GM21576 (cell line): Measurements from ENCODE around the gene FAM171A1.
A peak's percentile ranks its signal among the peaks of the same experiment; 100 is the strongest.
"Not testable (repeated sequence)": the region's sequence is repeated elsewhere in the genome, so short reads cannot be mapped to it uniquely, and the experiment has no call there.

ENCODE experiments used
- ATAC-seq: cut with Tn5 transposase; IDR thresholded peaks from one replicate; pipeline ENCODE4 v1.9.1; 2021; ENCODE audit warnings: mild to moderate bottlenecking, moderate library complexity; ENCODE audit not compliant: unreplicated experiment

Gene FAM171A1

DNA sequence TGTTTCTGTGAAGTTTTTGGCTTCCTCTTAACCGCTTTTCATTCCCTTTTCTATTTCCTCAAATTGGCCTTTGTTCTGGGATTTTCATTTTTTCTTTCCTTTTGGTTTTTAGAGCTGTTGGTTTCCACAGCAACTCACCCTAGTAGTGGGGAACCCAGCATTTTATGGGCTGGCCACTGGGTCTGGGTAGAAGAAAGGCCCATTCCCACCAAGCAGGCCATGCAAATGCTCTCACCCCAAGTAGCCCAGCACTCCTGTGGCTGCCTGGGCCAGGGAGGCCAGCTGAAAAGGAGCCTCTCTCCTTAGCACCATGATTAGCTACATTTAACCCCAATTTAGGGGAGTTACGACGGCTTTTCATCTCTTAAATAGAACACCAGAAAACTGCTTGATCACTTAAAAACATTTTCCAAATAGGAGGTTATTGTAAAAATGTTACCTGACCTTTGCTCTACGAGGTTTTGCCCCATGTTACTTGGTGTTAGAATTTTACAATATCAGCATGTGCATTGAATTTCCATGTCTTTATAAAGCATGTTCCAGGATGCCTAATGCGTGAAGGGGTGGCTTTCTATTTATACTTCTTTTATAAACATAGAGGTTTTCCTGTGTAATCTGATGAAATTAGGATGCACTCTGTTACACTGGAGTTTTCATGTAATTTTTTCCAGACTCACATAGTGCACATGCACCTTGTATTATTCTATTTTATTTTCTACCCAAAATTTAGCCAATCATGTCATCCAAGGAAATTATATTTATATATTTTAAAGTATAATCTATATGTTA lies 75.4 kb downstream of the FAM171A1 start:
- no peak for ATAC-seq

DNA sequence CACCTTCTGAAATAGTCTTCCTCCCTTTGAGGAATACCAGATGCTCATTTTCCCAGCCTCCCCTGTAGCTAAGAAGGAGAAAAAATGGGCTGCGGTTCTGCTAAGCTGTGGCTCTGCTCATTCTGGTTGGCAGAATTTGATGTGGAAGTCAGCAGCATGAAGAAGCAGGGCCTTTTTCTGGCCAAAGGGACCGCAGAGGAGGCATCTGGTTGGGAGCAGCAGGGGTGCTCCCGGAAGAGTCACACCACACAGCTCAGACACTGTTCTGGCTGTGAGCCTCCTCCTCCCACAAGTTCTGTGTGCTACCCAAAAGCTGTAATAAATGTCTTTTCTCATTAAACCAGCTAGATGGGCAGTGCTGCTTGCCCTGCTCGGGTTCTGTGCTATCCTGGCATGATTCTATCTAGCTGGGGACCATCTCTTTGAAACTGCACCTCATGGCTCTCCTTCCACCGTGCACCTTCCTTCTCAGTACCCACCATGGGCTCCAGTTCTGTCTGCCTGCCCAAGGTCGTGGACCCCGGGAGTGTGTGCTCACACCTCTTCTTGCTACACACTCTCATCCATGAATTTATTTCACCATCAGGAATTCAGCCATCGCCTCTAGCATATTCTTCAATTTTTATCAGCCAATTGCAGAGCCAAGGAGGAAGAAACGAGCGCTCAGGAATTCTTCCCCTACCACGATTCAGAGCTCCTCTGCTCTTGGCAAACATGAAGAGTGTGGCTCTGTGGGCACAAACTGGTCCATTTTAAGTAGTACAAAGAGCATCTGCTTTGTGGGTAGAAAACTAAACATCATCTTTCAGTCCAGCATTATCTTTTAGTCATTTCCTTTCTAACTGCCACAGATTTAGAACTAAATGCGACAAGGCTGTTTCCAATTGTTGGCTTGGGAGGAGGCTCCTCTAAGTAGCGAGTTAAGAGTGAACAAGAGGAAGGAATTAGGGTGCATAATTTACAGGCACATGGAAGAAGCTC lies 76.9 kb downstream of the FAM171A1 start:
- no peak for ATAC-seq

DNA sequence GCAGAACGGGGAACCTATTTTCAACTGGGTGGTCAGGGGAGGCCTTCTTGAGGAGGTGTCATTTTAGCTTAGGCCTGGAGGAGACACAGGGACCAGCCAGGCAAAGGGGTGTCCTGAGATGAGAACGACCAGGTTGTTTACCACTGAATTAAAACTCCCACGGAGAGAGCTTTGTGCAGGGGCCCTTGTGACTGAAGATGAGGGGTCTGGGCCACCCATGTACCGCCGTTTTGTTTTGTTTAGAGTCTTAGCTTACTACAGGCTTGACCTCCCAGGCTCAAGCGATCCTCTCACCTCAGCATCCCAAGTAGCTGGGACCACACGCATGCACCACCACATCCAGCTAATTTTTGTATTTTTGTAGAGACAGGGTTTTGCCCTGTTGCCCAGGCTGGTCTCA lies 80.4 kb downstream of the FAM171A1 start:
- ATAC-seq: no peak

DNA sequence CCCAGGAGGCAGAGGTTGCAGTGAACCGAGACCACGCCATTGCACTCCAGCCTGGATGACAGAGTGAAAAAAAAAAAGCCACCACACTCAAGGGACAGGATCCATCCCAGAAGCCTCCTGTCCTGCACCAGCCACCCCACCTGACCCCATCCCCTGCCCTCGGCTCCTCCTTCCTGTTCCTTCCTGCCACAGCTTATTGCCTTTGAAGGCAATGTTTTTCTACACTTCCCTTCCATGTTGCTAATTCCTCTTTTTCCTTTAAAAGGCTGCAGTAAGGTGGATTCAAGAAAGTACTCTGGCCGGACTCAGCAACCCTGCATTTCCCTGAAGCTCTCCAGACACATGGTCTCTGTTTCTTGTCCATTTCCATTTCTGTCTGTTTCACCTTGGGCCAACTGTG lies 80.9 kb downstream of the FAM171A1 start:
- no peak for ATAC-seq

DNA sequence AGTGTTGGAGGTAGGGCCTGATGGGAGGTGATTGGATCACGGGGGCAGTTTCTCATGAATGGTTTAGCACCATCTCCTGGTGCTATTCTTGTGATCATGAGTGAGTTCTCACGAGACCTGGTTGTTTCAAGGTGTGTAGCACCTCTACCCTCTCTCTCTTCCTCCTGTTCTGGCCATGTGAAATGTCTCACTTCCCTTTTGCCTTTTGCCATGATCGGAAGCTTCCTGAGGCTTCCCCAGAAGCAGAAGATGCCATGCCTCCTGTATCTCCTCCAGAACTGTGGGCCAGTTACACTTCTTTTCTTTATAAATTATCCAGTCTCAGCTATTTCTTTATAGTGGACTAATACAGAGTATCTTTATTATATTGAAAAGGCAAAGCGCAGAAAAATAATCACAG lies 90.1 kb downstream of the FAM171A1 start:
- no peak for ATAC-seq

DNA sequence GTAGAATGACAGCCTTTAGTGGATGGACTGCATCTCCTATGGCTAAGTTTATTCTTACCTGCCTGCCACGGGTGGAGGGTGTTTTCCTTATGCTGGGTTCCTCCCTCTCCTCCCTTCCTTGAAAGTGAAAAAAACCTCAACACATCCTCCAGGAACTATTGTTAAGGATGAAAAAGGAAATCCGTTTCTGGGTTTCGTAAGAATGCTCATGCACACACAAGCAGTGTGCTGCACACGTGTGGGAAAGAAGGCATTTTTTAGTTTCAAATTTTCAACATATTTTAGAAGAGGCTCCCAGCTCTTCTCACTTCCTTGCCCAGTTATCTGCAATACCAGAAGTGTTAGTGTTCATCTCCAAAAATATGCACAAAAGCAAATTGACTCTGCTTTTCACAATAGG lies 90.6 kb downstream of the FAM171A1 start:
- ATAC-seq: no peak

DNA sequence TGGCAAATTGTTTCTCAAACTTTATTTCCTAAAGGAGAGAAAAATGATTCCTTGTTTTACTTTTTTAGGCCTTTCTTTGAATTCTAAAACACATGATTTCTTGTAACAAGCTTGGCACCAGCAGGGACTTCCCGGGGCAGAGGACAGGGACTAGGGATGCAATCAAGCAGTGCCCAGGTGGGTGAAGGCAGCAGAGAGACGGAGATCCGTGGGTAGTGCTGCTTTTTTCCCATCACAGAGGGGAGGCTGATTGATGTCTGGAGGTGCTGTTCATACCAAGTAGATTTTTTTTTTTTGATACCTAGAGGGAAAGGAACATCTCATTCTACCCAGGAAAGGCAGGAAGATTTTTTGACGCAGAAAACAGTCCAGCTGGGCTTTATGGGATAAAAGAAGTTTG lies 91.9 kb downstream of the FAM171A1 start:
- no peak for ATAC-seq

DNA sequence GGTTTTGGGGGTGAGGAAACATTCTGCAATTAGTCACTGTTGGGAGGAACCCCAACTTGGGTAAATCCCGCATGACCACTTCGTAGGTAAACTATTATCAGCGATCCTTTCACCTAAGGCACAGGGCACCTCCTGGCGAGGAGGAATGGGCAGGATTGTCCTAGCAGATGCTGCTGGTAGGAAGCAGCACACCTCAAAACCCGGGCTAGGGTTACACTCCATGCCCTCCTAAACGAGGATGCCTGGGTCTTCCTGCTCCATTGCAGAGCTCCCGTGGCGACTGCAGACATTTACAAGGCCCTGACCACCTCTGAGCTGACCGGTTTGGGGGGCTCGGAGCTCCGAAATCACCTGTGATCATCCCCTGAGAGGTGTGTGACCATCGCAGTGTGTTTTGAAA lies 92.3 kb downstream of the FAM171A1 start:
- ATAC-seq: no peak

DNA sequence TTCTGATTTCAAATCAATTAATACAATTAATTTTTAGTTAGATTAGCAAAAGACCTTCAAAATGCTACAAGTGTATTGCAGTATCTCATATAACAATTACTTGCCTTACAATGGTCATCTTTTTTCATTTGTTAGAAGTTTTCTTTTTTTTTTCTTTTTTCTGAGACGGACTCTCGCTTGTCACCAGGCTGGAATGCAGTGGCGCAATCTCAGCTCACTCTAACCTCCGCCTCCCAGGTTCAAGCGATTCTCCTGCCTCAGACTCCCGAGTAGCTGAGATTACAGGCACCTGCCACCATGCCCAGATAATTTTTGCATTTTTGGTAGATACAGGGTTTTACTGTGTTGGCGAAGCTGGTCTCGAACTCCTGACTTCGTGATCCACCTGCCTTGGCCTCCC lies 95.0 kb downstream of the FAM171A1 start:
- ATAC-seq: not testable (repeated sequence)

DNA sequence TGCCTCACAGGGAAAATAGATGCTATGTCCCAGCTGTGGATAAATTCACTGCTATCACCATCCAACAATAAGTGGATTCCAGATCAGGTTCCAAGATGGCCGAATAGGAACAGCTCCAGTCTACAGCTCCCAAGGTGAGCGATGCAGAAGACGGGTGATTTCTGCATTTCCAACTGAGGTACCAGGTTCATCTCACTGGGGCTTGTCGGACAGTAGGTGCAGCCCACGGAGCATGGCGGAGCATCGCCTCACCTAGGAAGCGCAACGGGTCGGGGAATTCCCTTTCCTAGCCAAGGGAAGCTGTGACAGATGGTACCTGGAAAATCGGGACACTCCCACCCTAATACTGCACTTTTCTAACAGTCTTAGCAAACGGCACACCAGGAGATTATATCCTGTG lies 101.3 kb downstream of the FAM171A1 start:
- ATAC-seq: not testable (repeated sequence)

DNA sequence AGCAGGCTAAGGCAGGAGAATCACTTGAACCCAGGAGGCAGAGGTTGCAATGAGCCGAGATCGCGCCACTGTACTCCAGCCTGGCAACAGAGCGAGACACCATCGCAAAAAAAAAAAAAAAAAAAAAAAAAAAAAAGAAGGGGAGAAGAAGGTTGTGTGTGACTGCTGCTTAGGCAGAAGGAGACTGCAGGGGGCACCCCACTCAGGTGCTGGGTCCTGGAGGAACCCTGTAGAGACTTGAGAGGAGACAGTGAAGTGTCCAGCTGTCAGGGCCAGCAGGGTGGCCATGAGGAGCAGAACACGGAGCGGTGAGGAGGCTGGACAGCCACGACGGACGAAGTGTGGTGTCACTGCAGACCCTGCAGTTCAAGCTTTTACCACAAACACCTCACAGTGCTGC lies 103.6 kb downstream of the FAM171A1 start:
- ATAC-seq: no peak

DNA sequence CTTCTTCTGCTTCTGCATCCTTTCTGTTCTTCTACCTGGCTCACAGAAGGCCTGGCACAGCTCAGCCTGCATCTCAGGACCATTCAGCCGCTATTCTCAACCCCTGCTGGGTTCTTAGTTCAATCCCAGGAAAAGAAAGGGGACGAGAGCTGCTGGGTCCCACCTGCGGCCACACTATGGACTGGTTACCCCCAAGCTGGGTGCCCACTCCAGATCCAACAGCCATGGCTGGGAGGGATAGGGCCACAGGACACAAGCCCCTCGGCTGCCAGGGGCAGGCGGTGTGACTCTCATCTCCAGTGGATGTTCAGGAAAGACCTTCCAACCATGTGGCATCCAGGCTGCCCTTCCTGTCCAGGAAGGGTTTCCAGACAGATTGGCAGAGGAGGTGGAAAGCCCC lies 105.0 kb downstream of the FAM171A1 start:
- ATAC-seq: no peak

DNA sequence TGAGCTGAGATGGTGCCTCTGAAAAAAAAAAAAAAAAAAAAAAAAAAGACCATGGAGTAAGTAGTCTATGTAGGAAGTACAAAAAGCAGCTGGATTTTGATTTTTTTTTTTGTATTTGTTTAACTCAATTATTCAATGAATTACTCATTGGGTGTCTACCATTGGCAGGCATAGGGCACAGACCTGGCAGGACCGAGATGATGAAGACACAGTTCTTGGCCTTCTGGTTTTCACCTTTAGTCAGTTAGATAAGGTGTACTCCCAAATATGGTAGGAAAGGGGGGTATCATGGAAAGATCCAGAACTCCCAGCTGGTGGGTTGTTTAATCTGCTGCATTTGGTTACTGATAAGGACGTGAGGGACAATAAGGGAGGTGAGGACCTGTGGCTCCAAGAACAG lies 105.5 kb downstream of the FAM171A1 start:
- no peak for ATAC-seq

DNA sequence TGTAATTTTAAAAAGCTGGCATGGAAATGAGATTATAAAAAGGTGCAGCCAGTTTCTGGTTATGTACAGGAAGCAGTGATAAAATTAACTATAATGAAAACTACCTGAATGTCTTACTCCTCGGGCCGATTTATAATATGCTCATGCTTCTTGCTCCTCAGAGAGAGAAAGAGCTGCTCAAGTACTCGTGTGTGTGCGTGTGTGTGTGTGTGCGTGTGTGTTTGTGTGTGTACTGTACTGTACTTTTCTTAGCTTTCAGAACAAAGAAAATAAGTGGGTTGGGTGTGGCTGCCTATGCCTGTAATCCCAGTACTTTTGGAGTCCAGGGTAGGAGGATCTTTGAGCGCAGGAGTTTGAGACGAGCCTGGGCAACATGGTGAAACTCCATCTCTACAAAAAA lies 106.0 kb downstream of the FAM171A1 start:
- ATAC-seq: no peak

DNA sequence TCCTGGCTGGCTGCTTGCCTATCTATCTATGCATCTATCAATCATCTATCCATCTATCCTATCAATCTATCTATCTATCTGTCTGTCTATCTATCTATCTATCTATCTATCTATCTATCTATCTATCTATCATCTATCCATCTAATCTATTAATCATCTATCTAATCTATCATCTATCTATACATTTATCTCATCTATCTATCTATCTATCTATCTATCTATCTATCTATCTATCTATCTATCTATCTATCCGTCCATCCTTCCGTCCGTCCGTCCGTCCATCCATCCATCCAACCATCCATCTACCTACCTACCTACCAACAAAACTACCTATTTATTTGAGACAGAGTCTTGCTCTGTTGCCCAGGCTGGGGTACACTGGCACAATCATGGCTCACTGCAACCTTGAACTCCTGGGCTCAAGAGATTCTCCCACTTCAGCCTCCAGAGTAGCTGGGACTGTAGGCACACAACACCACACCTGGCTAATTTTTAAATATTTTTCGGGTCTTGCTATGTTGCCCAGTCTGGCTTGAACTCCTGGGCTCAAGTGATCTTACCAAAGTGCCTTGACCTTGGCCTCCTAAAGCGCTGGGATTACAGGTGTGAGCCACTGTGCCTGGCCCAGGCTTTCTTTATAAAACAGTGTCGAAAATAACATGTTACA lies 107.3 kb downstream of the FAM171A1 start:
- ATAC-seq: no peak

DNA sequence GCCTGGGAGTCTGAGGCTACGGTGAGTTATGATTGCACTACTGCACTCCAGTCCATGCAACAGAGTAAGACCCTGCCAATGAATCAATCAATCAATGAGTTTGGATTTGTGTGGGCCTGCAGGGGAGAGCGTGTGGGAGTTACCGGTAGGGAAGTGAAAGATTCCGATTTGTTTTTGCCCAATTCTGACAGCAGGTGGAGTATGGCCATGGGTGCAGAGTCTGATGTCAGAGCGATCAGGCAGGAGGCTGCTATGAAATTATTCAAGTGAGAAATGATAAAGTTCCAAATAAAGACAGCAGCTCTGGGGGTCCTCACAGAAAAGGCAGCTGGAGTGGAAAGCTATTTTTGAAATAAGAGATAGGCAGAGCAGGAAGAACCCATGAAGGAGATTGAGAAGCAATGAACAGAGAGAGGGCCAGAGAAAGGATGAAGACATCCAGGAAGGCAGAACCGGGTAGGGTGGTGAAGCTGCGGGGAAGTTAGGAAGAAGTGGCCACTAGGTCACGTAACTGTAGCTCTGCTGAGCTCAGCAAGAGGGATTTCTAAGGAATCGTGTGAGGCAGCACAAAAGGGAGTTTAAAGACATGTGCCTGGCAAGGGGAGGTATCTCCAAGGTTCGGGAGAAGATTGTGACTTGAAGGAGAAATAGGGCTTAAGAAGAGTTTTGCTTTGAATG lies 108.9 kb downstream of the FAM171A1 start:
- no peak for ATAC-seq

DNA sequence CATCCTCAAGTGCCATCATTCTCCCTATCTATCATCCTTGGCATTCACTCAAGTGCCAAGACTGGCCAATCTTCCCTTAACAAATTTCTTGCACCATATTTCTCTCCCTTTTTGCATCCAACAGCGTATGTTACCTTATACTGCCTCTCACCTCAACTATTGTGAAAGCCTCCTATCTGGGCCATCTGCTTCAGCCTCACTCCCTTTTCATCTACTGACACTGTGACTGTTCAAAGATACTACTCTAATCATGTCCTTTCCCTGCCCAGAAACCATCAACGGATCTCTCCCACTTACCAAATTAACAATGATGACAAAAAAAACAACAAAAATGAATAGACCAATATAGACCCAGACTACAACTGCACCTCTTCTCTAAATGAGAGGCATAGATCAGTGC lies 112.0 kb downstream of the FAM171A1 start:
- no peak for ATAC-seq

DNA sequence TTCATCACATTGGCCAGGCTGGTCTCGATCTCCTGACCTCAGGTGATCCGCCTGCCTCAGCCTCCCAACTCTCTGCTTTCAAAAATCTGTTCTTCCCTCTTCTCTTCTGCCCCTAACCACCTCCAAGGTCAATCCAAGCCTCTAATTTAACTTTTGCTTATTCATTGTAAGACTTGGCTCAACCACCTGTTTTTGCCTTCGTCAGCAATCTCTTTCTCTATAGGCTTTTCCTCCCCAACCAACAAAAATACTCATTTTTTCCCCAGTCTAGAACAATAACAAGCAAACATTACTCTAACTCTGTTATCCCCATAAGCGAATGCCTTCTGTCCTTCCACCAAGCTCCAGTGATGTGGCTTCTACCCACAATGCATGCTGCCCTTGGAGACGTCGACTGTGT lies 112.8 kb downstream of the FAM171A1 start:
- no peak for ATAC-seq

DNA sequence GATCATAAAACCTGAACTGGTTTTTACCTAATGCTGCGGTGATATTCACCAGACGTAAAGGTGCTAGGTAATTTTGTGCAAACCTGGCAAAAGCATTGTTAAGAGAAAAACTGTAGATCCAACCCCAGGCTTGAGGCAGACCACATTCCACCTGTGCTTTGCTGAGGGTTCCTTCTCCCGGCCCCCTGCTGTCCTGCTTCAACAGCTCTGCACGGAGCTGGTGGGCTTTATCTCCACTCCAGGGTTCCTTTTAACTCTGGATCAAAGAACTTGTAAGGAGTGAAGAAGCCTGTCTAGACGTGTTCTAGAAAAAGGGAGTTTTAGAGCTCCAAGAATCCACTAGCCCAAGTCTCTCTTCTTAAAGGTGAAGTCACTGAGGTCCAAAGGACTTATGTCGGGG lies 115.1 kb downstream of the FAM171A1 start:
- no peak for ATAC-seq

DNA sequence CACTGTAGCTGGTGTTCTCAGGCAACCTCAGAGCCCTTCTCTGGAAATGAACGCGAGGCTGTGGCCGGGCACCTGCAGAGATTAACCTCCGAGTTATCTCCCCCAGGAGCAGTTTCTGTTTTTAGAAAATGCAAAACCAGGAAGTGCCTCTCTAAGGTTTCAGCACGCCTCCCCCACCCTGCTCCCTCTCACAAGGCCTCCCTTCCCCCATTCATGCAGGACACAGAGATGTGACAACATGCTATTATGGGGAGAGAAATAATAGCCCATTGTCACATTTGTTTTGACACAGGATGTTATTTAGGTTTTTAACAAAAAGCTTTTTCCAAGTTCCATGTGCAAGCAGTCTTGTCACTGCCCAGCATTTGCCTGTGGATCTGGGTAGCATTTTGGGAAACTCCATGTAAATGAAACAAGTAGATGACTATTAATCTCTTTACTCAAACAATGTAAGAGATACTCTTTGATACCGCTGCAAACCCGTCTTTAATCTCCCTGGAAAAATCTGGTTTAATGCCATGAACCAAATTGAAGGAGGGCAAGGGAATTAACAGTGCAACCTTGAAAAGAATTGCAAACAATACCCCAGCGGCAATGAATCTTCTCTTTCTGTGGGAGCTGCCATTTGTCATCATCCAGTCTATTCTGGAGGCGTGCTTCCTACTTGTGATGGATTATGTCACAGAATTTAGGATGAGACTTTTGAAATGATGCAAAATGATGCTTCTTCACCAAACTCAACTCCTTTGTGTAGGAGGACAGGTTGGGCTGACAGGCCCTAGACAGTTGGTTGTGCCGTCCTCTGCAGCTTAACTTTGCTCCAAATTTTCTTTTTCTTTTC lies 116.1 kb downstream of the FAM171A1 start:
- peak; percentile 47 for ATAC-seq
